ENCODE measurements around the gene PPP1R12B.
A peak's percentile ranks its signal among the peaks of the same experiment; 100 is the strongest.
"Not testable (repeated sequence)": the region's sequence is repeated elsewhere in the genome, so short reads cannot be mapped to it uniquely, and the experiment has no call there.

PPP1R12B gene

GRCh38 chr1:202554619-202555018, 206.1 kb downstream of the PPP1R12B start:
- H3K9me3 ChIP-seq (ENCODE audit: control insufficient read depth, insufficient read depth, low read depth, low read length); POLR2A ChIA-PET; H3K27ac ChIP-seq (ENCODE audit: extremely low read depth, low read depth, low read length); H3K4me1 ChIP-seq (ENCODE audit: control insufficient read depth, insufficient read depth, low read length); H3K4me3 ChIP-seq (ENCODE audit: low read depth, low read length); H3K36me3 ChIP-seq (ENCODE audit: control insufficient read depth in 2 of 2, insufficient read depth in 1 of 2, low read length in 2 of 2): not testable (repeated sequence)
- CTCF ChIA-PET, result interaction anchor here (0.6 to 1.2 kb wide), 3 partner anchors 8 to 1368 kb away, joined by 3 read pairs; no protein-coding TSS in a partner anchor
- peak; percentile 56; the same call in 1 of the 2 replicates for TF ChIP-seq WT1 (tag by site-specific recombination; IDR thresholded peaks at IDR 0.05)
- TF ChIP-seq GLIS1 (tag by site-specific recombination; IDR thresholded peaks at IDR 0.05), result peak; percentile 51
- 0 out of 2 replicates have a peak, but pooled peaks have one; percentile 15 for TF ChIP-seq ZNF629 (tag by site-specific recombination; IDR thresholded peaks at IDR 0.05)
- 0 out of 2 replicates have a peak, but pooled peaks have one; percentile 29 for TF ChIP-seq BCL11A (tag by site-specific recombination; IDR thresholded peaks at IDR 0.05; ENCODE audit: low read depth)
- TF ChIP-seq OSR2 (tag by site-specific recombination; IDR thresholded peaks at IDR 0.05), result peak; percentile 92
- peak; percentile 70 for TF ChIP-seq FEZF1 (tag by site-specific recombination; IDR thresholded peaks at IDR 0.05)

GRCh38 chr1:202556037-202556436, 207.5 kb downstream of the PPP1R12B start:
- H3K36me3 ChIP-seq (ENCODE audit: control insufficient read depth in 2 of 2, insufficient read depth in 1 of 2, low read length in 2 of 2); H3K27ac ChIP-seq (ENCODE audit: extremely low read depth, low read depth, low read length); H3K4me3 ChIP-seq (ENCODE audit: low read depth, low read length); H3K9me3 ChIP-seq (ENCODE audit: control insufficient read depth, insufficient read depth, low read depth, low read length); POLR2A ChIA-PET; H3K4me1 ChIP-seq (ENCODE audit: control insufficient read depth, insufficient read depth, low read length): not testable (repeated sequence)
- CTCF ChIA-PET, result interaction anchor here (0.6 to 0.7 kb wide), 3 partner anchors 16 to 319 kb away, joined by 3 to 4 read pairs (median 3); no protein-coding TSS in a partner anchor

- CTCF ChIA-PET, result interaction anchor here (0.7 kb wide), 1 partner anchor 168 kb away, joined by 4 read pairs; no protein-coding TSS in a partner anchor
- H3K4me3 ChIP-seq (ENCODE audit: low read depth, low read length); H3K27ac ChIP-seq (ENCODE audit: extremely low read depth, low read depth, low read length); POLR2A ChIA-PET; H3K36me3 ChIP-seq (ENCODE audit: control insufficient read depth in 2 of 2, insufficient read depth in 1 of 2, low read length in 2 of 2); H3K9me3 ChIP-seq (ENCODE audit: control insufficient read depth, insufficient read depth, low read depth, low read length); H3K4me1 ChIP-seq (ENCODE audit: control insufficient read depth, insufficient read depth, low read length): not testable (repeated sequence)
Observed at GRCh38 chr1:202557662-202558061, 209.2 kb downstream of the PPP1R12B start.

- ChIA-PET POLR2A (no interaction called here), CTCF (interaction anchor here (0.5 to 1.8 kb wide), 3 partner anchors 11 to 355 kb away, joined by 5 to 13 read pairs (median 6); no protein-coding TSS in a partner anchor)
- TF ChIP-seq ZNF221 (tag by site-specific recombination; IDR thresholded peaks at IDR 0.05; ENCODE audit: borderline replicate concordance), result no peak
- no peak for TF ChIP-seq ZEB2 (tag by site-specific recombination; IDR thresholded peaks at IDR 0.05)
- TF ChIP-seq OSR2 (tag by site-specific recombination; IDR thresholded peaks at IDR 0.05), result no peak
- no peak for TF ChIP-seq ZNF843 (tag by site-specific recombination; IDR thresholded peaks at IDR 0.05)
- TF ChIP-seq ZNF148 (tag by site-specific recombination; IDR thresholded peaks at IDR 0.05; ENCODE audit: borderline replicate concordance), result no peak
- no peak for TF ChIP-seq ZNF449 (tag by site-specific recombination; IDR thresholded peaks at IDR 0.05)
- no peak for TF ChIP-seq ZNF362 (tag by site-specific recombination; IDR thresholded peaks at IDR 0.05)
- TF ChIP-seq ZNF155 (tag by site-specific recombination; IDR thresholded peaks at IDR 0.05), result no peak
- no peak for TF ChIP-seq ZBTB6 (tag by site-specific recombination; IDR thresholded peaks at IDR 0.05)
- TF ChIP-seq ZFP37 (tag by site-specific recombination; IDR thresholded peaks at IDR 0.05), result no peak
- TF ChIP-seq ZBTB49 (tag by site-specific recombination; IDR thresholded peaks at IDR 0.05; ENCODE audit: low read depth), result no peak
- no peak for TF ChIP-seq ZNF561 (tag by site-specific recombination; IDR thresholded peaks at IDR 0.05; ENCODE audit: borderline replicate concordance)
- TF ChIP-seq ZBTB17 (tag by site-specific recombination; IDR thresholded peaks at IDR 0.05), result no peak
- no peak for TF ChIP-seq ZNF768 (tag by site-specific recombination; IDR thresholded peaks at IDR 0.05)
Observed at GRCh38 chr1:202561240-202561639, 212.7 kb downstream of the PPP1R12B start.

More at GRCh38 chr1:202561240-202561639, 212.7 kb downstream of the PPP1R12B start:
- H3K27ac ChIP-seq (ENCODE audit: extremely low read depth, low read depth, low read length), result no peak overlapping the region
- H3K4me3 ChIP-seq (ENCODE audit: low read depth, low read length), result no peak overlapping the region
- H3K4me1 ChIP-seq (ENCODE audit: control insufficient read depth, insufficient read depth, low read length), result no peaks in the 10 kb centered on the region
- no peaks in the 10 kb centered on the region for H3K9me3 ChIP-seq (ENCODE audit: control insufficient read depth, insufficient read depth, low read depth, low read length)
- H3K36me3 ChIP-seq (ENCODE audit: control insufficient read depth in 2 of 2, insufficient read depth in 1 of 2, low read length in 2 of 2), result no peaks in the 10 kb centered on the region
